ENCODE results near the gene LTB4R2.

DNA sequence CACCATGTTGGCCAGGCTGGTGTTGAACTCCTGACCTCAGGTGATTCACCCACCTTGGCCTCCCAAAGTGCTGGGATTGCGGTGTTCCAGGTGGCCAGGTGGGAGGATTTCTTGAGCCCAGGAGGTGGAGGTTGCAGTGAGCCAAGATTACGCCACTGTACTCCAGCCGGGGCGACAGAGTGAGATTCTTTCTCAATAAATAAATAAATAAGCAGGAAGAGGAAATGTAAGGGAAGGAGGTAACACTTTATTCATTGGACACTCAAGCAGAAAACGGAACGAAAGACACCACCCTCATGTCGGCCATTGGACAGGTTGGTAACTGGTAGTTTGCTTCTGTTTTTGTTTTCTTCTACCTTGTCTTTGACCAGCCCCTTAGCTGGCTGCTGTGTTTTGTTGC is 45.1 kb downstream of the LTB4R2 start:
- TF ChIP-seq, protein P1, sequence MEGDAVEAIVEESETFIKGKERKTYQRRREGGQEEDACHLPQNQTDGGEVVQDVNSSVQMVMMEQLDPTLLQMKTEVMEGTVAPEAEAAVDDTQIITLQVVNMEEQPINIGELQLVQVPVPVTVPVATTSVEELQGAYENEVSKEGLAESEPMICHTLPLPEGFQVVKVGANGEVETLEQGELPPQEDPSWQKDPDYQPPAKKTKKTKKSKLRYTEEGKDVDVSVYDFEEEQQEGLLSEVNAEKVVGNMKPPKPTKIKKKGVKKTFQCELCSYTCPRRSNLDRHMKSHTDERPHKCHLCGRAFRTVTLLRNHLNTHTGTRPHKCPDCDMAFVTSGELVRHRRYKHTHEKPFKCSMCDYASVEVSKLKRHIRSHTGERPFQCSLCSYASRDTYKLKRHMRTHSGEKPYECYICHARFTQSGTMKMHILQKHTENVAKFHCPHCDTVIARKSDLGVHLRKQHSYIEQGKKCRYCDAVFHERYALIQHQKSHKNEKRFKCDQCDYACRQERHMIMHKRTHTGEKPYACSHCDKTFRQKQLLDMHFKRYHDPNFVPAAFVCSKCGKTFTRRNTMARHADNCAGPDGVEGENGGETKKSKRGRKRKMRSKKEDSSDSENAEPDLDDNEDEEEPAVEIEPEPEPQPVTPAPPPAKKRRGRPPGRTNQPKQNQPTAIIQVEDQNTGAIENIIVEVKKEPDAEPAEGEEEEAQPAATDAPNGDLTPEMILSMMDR (IDR thresholded peaks at IDR 0.05), result no peak
- TF ChIP-seq POLR2A (IDR thresholded peaks at IDR 0.05), result no peak

Data from heart left ventricle (tissue), 13 donors.